Measurements from ENCODE around the gene PLXNB3.
"Not testable (repeated sequence)": the region's sequence is repeated elsewhere in the genome, so short reads cannot be mapped to it uniquely, and the experiment has no call there.

PLXNB3 gene

DNA sequence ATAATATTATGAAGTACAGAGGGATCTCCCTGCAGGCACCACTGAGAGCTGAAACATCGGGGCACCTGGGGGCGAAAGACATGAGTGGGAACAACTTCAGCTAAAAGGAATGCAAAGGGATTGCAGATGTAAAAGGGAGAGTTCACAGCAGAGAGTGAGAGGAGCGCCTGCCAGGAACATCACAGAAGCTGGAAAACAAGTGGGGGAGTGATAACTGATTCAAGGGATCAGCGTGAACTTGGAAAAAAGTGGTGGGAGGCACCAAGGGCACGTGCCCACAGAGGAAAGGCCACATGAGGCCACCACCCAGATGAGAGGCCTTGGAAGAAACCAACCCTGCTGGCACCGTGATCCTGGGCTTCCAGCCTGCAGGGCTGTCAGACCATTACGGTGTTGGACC, 15.0 kb upstream of the PLXNB3 start:
- not testable (repeated sequence) for DNase-seq (ENCODE audit: extremely low spot score, insufficient read length, low read depth); FAIRE-seq

DNA sequence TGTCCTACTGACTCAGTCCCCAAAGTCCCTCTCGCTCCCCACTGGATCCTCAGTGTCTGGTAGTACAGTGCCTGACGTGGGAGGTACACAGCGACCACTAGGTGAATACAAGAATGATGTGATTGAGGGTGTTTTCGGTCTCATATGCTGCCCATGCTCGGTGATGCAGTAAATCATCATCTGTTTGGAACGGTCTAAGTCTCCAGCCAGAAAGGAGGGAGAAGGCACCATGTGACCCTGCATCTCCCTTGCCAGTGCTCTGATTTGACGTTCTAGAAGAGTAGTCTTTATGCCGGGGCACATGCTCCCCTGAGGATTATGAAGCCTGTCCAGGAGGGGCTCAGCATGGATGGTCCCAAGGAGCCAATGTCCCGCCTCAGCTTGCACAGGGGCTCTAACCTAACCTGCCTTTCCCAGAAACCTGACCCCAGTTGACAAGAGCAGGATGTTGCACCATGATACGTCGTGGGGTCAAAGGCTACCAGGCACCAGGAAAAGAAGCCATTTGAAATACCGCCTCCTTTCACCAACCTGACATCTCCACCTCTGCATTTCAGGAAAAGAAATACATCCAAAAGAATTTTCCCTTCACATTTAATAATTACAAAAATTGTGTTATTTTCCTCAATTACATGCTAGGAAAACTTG, 13.8 kb upstream of the PLXNB3 start:
- DNase-seq (ENCODE audit: extremely low spot score, insufficient read length, low read depth) (no peak), FAIRE-seq (no peak)

DNA sequence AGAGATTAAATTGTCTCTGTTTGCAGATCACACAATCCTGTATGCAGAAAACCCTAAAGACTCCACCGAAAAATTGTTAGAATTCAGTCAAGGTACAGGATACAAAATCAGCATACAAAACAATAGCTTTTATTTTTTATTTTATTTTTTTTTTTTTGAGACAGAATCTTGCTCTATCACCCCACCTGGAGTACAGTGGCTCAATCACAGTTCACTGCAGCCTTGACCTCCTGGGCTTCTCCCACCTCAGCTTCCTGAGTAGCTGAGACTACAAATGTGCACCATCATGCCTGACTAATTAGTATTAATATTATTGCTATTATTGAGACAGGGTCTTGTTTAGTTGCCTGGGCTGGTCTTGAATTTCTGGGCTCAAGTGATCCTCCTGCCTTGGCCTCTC, 8.9 kb upstream of the PLXNB3 start:
- FAIRE-seq = no peak
- no peak for DNase-seq (ENCODE audit: extremely low spot score, insufficient read length, low read depth)

DNA sequence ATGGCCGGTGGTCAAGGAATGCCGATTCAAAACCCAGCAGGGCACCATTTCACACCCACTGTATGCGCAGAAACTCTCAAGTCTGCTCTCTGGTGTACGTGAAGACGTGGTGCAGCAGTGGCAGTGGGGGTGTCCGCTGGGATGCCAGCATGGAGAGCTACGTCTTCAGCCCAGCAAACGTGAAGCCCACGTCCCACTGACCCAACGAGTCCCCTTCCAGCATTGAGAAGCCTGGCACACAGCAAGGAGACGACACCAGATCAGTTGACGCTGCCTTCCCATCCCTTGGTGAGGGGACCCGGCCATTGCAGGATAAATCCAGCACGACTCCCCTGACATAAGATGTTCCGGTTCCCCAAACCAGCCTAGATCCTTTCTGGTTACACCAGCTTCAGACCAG, 2.2 kb upstream of the PLXNB3 start:
- no peak for FAIRE-seq

DNA sequence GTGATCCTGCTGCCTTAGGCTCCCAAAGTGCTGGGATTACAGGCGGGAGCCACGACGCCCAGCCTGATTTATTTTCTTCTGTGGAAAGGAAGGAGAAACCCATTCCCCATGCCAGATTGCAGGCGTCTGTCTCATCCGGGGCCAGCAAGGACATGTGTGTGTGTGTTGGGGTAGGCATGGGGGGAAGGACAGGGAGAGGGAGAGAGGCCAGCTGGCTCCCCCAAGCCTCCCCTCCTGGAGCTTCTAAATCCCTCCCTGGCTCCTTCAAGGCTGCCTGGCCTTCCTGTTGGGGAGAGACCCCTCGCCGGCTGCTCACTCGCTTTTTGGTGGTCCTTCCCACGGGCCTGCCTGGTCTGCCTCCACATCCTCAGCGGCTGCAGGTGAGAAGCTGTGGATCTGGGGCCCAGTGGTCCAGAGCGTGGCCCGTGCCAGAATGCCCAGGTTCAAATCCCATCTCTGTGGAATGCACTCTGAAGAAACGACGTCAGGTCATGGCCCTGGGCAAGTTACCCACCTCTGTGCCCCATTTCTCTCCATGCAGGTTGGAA, 1.3 kb upstream of the PLXNB3 start:
- FAIRE-seq (no peak), DNase-seq (ENCODE audit: extremely low spot score, insufficient read length, low read depth) (no peak)

More for the DNA sequence above, 2.2 kb upstream of the PLXNB3 start:
- DNase-seq (ENCODE audit: extremely low spot score, insufficient read length, low read depth) = no peak

DNA sequence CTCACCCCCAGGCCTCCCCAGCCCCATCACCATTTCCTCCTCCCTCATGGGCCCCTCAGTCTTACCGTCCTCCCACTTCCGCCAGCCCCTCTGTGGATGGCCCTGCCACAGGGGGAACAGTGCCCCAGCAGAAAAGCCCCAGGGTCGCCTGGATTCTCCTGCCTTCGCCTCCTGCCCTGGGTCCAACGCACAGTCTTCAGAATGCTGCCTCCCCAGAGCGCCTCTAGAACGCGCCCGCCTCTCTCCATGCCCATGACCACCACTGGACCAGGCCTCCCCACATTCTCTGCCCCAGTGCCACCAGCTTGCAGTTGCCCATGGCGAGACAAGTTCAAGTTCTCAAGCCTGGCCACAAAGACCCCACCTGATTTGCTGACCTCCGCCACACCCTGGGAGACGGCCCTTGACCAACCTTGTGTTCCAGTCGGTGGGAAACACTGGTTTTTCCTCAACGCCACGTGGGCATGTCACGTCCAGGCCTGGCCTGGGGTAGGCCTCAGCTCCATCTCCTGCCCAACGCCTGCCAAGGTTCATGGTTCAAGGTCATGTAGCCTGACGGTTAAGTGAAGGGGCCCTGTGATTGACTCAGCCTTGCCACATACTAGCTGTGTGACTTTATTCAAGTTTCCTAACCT, 634 bp upstream of the PLXNB3 start:
- DNase-seq (ENCODE audit: extremely low spot score, insufficient read length, low read depth) = no peak
- no peak for FAIRE-seq

DNA sequence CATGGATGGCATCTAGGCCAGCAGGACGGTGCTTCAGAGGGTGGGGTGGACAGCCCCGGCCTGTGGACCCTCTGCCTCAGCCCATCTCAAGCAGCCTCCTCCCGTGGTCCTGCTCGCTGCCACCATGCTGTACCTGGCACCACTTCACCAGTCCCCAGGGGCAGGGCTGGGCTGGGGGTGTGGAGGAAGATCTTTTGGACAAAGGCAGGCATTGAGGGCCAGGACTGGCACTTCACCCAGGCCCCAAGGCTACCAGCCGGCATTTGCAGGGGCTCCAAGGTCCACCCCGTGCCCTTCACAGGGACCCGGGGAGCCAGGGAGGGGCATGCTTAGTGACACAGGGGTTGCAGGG, 713 bp downstream of the PLXNB3 start:
- no peak for FAIRE-seq
- DNase-seq (ENCODE audit: extremely low spot score, insufficient read length, low read depth) = no peak

DNA sequence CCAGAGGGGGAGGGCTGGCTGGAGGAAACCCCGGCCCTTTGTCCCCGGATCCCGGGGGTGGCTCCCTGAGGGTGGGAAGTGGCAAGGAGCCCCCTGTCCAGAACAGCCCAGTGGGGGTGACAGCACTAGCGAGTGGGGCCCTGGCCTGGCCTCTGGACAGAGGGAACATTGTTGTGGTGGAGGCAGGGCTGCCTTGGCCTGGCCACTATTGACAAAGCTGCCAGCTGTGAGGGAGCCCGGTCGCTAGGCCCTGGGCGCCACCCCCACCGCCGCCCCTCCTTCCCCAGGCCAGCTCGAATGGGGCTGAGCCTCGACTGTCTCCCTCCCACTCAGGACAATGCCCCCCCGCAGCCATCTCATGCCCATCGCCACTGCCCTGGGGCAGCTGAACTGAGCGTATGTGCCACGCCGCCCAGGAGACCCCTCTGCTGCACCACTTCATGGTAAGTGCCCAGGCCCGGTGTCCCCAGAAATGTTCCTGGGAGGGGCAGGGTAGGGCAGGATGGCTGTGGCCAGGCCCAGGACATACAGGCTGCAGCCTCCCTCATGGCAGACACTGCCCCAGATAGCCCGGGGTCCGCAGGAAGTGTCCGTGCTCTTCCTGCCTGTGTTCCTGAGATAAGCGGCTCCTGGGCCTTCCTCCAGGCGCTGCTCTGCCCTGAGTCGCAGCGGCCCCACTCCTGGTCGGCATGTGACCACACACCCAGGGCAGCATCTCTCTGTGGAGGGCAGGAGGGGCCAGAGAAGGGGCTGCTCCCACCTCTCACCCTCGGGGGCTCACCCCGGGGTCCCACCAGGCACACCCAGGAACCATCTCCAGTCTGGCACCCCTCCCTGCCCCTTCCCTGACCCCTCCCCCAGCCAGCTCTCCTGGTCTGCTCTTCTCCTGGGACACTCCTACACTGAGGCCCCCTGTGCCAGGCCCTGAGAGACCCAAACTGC, 1.4 kb downstream of the PLXNB3 start:
- DNase-seq (ENCODE audit: extremely low spot score, insufficient read length, low read depth) (no peak), FAIRE-seq (no peak)

DNA sequence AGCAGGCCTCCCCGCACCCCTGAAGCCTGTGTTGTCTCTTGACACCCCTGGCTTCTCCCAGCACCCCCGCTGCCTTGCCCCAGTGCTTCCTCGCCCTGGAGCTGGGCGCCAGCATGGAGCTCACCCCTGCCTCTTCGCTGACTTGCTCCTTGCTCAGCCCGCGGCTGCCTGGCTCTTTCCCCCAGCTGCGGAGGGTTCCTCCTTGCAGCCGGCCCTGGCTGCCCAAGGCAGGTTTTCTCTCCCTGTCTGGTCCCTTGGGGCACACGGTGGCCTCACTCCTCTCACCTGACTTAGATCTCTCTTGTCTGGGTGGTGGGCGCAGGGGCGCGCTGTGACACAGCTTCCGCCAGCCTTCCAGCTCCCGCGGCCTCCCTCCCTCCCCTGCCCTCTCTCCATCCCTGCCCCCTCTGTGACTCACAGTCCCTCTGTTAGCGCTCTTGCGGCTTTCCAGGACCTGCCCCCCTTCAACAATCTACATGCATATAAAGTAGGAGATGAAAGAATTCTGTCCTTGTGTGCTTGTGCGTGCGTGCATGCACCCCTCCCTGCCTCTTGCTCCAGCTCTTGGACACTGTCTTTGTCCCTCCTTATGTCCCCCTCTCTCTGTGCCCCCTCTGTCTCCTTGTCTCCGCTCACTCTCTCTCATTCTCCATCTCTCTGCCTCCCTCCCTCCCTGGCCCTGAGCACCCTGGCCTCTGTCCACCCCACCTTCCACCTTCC, 2.2 kb downstream of the PLXNB3 start:
- DNase-seq (ENCODE audit: extremely low spot score, insufficient read length, low read depth) (no peak), FAIRE-seq (no peak)

DNA sequence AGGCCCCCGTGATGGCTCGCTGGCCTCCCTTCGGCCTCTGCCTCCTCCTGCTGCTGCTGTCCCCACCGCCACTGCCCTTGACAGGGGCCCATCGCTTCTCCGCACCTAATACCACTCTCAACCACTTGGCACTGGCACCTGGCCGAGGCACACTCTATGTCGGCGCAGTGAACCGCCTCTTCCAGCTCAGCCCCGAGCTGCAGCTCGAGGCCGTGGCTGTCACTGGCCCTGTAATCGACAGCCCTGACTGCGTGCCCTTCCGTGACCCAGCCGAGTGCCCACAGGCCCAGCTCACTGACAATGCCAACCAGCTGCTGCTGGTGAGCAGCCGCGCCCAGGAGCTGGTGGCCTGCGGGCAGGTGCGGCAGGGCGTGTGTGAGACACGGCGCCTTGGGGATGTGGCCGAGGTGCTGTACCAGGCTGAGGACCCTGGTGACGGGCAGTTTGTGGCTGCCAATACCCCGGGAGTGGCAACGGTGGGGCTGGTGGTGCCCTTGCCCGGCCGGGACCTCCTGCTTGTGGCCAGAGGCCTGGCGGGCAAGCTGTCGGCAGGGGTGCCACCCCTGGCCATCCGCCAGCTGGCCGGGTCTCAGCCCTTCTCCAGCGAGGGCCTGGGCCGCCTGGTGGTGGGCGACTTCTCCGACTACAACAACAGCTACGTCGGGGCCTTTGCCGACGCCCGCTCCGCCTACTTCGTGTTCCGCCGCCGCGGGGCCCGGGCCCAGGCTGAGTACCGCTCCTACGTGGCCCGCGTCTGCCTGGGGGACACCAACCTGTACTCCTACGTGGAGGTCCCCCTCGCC, 3.0 kb downstream of the PLXNB3 start:
- FAIRE-seq (no peak), DNase-seq (ENCODE audit: extremely low spot score, insufficient read length, low read depth) (no peak)

DNA sequence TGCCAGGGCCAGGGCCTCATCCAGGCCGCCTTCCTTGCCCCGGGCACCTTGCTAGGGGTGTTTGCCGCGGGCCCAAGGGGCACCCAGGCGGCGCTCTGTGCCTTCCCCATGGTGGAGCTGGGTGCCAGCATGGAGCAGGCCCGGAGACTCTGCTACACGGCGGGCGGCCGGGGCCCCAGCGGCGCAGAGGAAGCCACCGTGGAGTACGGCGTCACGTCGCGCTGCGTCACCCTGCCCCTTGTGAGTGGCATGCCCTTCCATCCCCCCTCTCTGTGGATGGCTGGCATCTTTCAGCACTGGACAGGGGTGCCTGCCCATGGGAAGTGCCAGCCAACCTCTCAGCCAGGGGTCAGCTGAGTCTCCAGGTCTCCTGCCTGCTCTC, 3.6 kb downstream of the PLXNB3 start:
- DNase-seq (ENCODE audit: extremely low spot score, insufficient read length, low read depth) = no peak
- no peak for FAIRE-seq

DNA sequence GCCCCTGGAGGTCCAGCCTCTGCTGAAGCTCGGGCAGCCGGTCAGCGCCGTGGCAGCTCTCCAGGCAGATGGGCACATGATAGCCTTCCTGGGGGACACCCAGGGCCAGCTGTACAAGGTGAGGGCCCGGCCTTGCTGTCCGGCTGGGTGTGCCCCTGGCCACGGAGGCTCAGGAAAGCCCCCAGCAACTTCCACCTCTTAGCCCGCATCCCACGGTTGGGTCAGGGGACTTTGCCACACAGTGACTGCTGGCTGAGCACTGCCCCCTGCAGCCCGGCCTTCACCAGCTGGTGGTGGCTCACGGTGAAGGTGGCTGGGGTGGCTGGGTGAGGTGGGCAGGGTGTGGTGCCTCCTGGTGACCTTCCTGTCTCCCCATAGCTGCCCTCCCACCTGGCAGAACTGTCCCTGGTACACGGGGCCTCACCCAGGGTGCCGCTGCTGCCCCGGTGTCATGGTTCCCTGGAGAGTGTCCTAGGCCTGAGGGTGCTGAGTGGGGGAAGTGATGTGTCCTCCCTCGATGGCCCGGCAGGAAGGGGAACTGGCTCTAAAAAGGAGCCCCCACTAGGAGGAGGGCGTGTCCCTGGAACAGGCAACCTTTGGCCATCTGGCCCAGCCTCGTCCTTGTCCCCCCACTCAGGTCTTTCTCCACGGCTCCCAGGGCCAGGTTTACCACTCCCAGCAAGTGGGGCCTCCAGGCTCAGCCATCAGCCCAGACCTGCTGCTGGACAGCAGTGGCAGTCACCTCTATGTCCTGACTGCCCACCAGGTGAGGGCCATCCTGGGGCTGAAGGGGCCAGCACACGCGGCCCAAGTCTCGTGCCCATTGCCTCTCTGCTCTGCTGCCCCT, 4.5 kb downstream of the PLXNB3 start:
- FAIRE-seq = no peak

DNA sequence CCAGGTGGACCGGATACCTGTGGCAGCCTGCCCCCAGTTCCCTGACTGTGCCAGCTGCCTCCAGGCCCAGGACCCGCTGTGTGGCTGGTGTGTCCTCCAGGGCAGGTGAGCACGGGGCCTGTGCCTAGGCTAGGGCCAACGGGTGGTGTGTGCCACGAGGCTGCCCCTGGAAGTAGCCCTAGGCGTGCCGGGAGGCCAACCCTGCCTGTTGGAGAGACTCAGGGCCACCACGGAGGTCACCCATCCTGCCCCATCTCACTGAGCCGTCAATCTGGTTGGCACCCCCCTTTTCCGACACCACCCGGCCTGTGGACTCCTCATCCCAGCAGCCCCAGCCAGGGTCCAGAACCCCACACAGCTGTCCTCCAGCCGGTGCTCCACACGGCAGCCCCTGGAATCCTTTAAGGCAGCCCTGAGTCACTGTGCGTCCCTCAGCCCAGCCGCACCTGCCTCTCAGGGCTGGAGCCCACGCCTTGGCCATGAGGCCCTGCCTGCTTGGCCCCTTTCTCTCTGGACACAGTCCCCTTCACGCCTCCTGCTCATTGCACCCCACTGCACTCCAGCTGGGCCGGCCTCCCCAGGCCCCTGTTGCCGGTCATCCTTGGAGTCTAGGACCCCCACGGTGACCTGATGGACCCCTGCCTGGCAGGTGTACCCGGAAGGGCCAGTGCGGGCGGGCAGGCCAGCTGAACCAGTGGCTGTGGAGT, 5.3 kb downstream of the PLXNB3 start:
- no peak for FAIRE-seq

More for the DNA sequence above, 4.5 kb downstream of the PLXNB3 start:
- DNase-seq (ENCODE audit: extremely low spot score, insufficient read length, low read depth) = no peak

DNA sequence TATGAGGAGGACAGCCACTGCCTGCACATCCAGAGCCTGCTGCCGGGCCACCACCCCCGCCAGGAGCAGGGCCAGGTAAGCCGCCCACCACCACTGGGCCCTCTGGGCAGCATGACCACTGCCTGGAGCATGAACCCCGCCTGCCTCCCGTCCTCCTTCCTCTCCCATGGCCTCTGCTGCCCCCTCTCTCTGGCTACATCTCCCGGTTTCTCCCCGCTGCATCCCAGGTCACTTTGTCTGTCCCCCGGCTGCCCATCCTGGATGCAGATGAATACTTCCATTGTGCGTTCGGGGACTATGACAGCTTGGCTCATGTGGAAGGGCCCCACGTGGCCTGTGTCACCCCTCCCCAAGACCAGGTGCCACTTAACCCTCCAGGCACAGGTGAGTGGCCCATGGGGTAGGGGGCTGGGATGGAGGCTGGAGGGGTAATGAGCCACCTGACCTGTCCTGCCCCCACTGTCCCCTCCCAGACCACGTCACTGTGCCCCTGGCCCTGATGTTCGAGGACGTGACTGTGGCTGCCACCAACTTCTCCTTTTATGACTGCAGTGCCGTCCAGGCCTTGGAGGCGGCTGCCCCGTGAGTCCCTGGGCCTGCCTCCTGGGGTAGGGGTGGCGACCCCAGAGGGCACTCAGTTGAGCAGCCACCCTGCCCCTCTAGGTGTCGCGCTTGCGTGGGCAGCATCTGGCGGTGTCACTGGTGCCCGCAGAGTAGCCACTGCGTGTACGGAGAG, 6.0 kb downstream of the PLXNB3 start:
- DNase-seq (ENCODE audit: extremely low spot score, insufficient read length, low read depth) (no peak), FAIRE-seq (no peak)

More for the DNA sequence above, 5.3 kb downstream of the PLXNB3 start:
- DNase-seq (ENCODE audit: extremely low spot score, insufficient read length, low read depth) = no peak

DNA sequence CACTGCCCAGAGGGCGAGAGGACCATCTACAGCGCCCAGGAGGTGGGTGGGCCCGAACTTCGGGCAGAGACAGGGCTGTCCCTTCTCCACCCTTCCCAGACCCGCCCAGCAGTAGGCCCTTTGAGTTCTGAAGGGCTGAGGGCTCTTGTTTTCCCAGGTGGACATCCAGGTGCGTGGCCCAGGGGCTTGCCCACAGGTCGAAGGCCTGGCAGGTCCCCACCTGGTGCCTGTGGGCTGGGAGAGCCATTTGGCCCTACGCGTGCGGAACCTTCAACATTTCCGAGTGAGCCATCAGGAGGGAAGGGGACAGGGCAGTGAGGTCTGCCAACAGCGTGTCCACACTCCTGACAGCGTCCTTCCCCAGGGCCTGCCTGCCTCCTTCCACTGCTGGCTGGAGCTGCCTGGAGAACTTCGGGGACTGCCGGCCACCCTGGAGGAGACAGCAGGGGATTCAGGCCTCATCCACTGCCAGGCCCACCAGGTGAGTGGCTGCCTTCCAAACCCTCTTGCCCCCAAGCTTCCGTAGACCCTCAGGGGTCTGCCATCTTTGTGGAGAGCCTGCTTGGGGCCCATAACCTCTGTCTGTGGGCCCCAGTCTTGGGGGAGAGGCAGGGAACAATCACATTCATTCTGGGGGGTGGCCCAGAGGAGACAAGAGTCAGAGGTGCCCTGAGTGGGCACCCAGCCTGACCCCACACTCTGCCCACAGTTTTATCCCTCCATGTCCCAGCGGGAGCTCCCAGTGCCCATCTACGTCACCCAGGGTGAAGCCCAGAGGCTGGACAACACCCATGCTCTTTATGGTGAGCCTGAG, 6.8 kb downstream of the PLXNB3 start:
- FAIRE-seq (no peak), DNase-seq (ENCODE audit: extremely low spot score, insufficient read length, low read depth) (no peak)

Data from GM18507 (cell line).